HepG2 (cell line): ENCODE measurements around the gene FAM229B. TPM values are rescaled to one million over a fixed set of nuclear protein-coding genes. Genes with fewer than 3 reads are reported as not detected.

Experiments
- ATAC-seq: fragments of 200-7000 bp; cut with Tn5 transposase; 3 replicates; pipeline ENCODE4 v1.9.1; 2020; ENCODE audit warnings: mild to moderate bottlenecking, moderate library complexity
- BruUV-seq: library from RNA; stranded (reverse); fragments of 400-500 nt; replicated peaks from 2 replicates; lab custom pipeline; 2021; lab: Mats Ljungman, UMichigan
- CTCF ChIA-PET: fragments of 300-600 bp; formaldehyde crosslinking; extraction: SDS; loops from one replicate; lab custom pipeline; 2021; ENCODE audit warnings: low total read pairs, inconsistent platforms, low intra/inter-chr PET ratio; lab: Yijun Ruan, JAX
- POLR2A ChIA-PET: fragments of 350-600 bp; sonication (Branson Sonifier 250); formaldehyde crosslinking; loops from one replicate; lab custom pipeline; 2020; ENCODE audit warnings: antibody characterized with exemption, inconsistent platforms; lab: Yijun Ruan, JAX
- DNase-seq: peaks from one replicate; pipeline ENCODE4 v3.0.0-alpha.2; 2015; ENCODE audit warnings: low spot score
- FAIRE-seq: peaks from 3 replicates; lab custom pipeline; 2011; peaks lifted over from hg19 to GRCh38; lab: Jason Lieb, UNC
- H2AFZ ChIP-seq: one replicate; pipeline ENCODE4 v1.6.1; 2011; ENCODE audit warnings: low read length, inconsistent platforms
- H3K27ac ChIP-seq: fragments of 300-600 bp; 3 replicates; pipeline ENCODE4 v1.8.0; 2011; ENCODE audit warnings: mixed run types, mild to moderate bottlenecking, mixed read lengths, low read length, inconsistent platforms; ENCODE audit not compliant: insufficient read depth; ENCODE audit errors: extremely low read length
- H3K27me3 ChIP-seq, 2 experiments: fragments of 200-600 bp in 1 of 2; 2 replicates in 1 of 2; 3 replicates in 1 of 2; pipeline versions ENCODE4 v1.6.0 to v1.8.0; 2011; ENCODE audit warnings: low read length in 2 of 2, mild to moderate bottlenecking in 2 of 2, moderate library complexity in 2 of 2, inconsistent platforms in 1 of 2; ENCODE audit not compliant: insufficient read depth in 2 of 2, control insufficient read depth in 1 of 2
- H3K36me3 ChIP-seq, 2 experiments: fragments of 200-600 bp in 1 of 2; replicated peaks in 1 of 2; 2 replicates in 1 of 2; 3 replicates in 1 of 2; pipeline versions ENCODE4 v1.5.1 to v1.8.0; 2011; ENCODE audit warnings: low read length in 2 of 2, inconsistent platforms in 1 of 2; ENCODE audit not compliant: insufficient read depth in 2 of 2, control insufficient read depth in 1 of 2
- H3K4me1 ChIP-seq: 2 replicates; pipeline ENCODE4 v1.5.1; 2012; ENCODE audit warnings: low read length, inconsistent platforms; ENCODE audit not compliant: insufficient read depth
- H3K4me2 ChIP-seq: 2 replicates; pipeline ENCODE4 v1.6.0; 2011; ENCODE audit warnings: low read depth, low read length, inconsistent platforms
- H3K4me3 ChIP-seq, 3 experiments: fragments of 200-600 bp in 1 of 3; sonication (generic), shearing (Covaris generic) in 1 of 3; replicated peaks in 1 of 3; 2 replicates each; pipeline ENCODE4 v1.5.1; 2011 to 2016; ENCODE audit warnings: low read length in 3 of 3, inconsistent platforms in 2 of 3, low read depth in 2 of 3, mild to moderate bottlenecking in 2 of 3, control low read depth in 1 of 3, mixed read lengths in 1 of 3; ENCODE audit not compliant: insufficient read depth in 1 of 3
- H3K79me2 ChIP-seq: one replicate; pipeline ENCODE4 v1.6.1; 2011; ENCODE audit warnings: low read length, inconsistent platforms; ENCODE audit not compliant: insufficient read depth
- H3K9ac ChIP-seq: 2 replicates; pipeline ENCODE4 v1.6.0; 2011; ENCODE audit warnings: mild to moderate bottlenecking, low read depth, low read length, inconsistent platforms; ENCODE audit not compliant: insufficient read depth
- H3K9me3 ChIP-seq: 2 replicates; pipeline ENCODE4 v1.5.1; 2012; ENCODE audit warnings: mild to moderate bottlenecking, low read length
- H4K20me1 ChIP-seq: 2 replicates; pipeline ENCODE4 v1.6.0; 2011; ENCODE audit warnings: inconsistent platforms, mild to moderate bottlenecking, low read length, moderate library complexity; ENCODE audit not compliant: insufficient read depth
- GATAD1 ChIP-seq: IDR thresholded peaks from 2 replicates; pipeline ENCODE4 v1.6.1; 2016; ENCODE audit warnings: missing genetic modification reagents, missing compliant biosample characterization
- HOMEZ ChIP-seq: IDR thresholded peaks from 2 replicates; pipeline ENCODE4 v1.6.1; 2016; ENCODE audit warnings: low read depth
- MTF1 ChIP-seq: sonication (generic); formaldehyde crosslinking; IDR thresholded peaks from 2 replicates; pipeline ENCODE4 v1.5.0; 2020; ENCODE audit warnings: missing genetic modification reagents
- PHF5A ChIP-seq: IDR thresholded peaks from one replicate; pipeline ENCODE4 v1.6.1; 2018; ENCODE audit warnings: low read depth, missing genetic modification reagents; ENCODE audit not compliant: unreplicated experiment
- YEATS2 ChIP-seq: sonication (generic); formaldehyde crosslinking; IDR thresholded peaks from 2 replicates; pipeline ENCODE4 v1.4.0; 2020; ENCODE audit warnings: missing genetic modification reagents, borderline replicate concordance
- ZNF143 ChIP-seq: sonication (generic); formaldehyde crosslinking; IDR thresholded peaks from 2 replicates; pipeline ENCODE4 v1.4.0; 2020; ENCODE audit warnings: missing genetic modification reagents
- ZNF17 ChIP-seq: sonication (generic); formaldehyde crosslinking; IDR thresholded peaks from 2 replicates; pipeline ENCODE4 v1.5.0; 2020; ENCODE audit warnings: mild to moderate bottlenecking, missing genetic modification reagents
- ZNF225 ChIP-seq: sonication (generic); formaldehyde crosslinking; IDR thresholded peaks from 2 replicates; pipeline ENCODE4 v1.4.0; 2020; ENCODE audit warnings: mild to moderate bottlenecking, missing genetic modification reagents
- ZNF597 ChIP-seq: sonication (generic); formaldehyde crosslinking; IDR thresholded peaks from 2 replicates; pipeline ENCODE4 v1.5.0; 2020; ENCODE audit warnings: missing genetic modification reagents
- ZNF800 ChIP-seq: sonication (generic); formaldehyde crosslinking; IDR thresholded peaks from 2 replicates; pipeline ENCODE4 v1.4.0; 2020; ENCODE audit warnings: missing genetic modification reagents
- WGBS: methylation state at CpG from one replicate; pipeline ENCODE4 v1.1.6; 2017; ENCODE audit warnings: low lambda C conversion rate; 5-methylcytosine and 5-hydroxymethylcytosine counted together
- in situ Hi-C: cut with HindIII; loops from 2 replicates; pipeline ENCODE4 v1.10.0; 2017; ENCODE audit warnings: low pct_unique_long_range_greater_than_20kb; ENCODE audit not compliant: extremely low pct_ligation_motif_present
- intact Hi-C: fragments of 100-400 bp; cut with micrococcal nuclease; formaldehyde crosslinking; loops from one replicate; pipeline ENCODE4 v1.10.0; 2022; ENCODE audit not compliant: unreplicated experiment
- polyA plus RNA-seq, 8 experiments: library from polyadenylated mRNA; depleted of rRNA in 3 of 8; stranded (reverse) in 7 of 8; unstranded in 1 of 8; fragments of >200 nt; fragmentation: Illumina TruSeq in 4 of 8; extraction: Trizol in 4 of 8; gene quantifications; 2 replicates each; pipeline versions ENCODE4 v1.2.1 to v1.2.3, GENCODE V29; 2011 to 2016; ENCODE audit warnings: low read depth in 4 of 8, missing spikeins in 1 of 8, mixed read lengths in 1 of 8; ENCODE audit not compliant: insufficient read depth in 1 of 8
- total RNA-seq, 5 experiments: library from RNA; depleted of rRNA; stranded (reverse); fragments of >200 nt; fragmentation: Illumina TruSeq; extraction: Trizol; gene quantifications; 2 replicates each; pipeline ENCODE4 v1.2.3, GENCODE V29; 2016; ENCODE audit warnings: low read depth in 1 of 5

The FAM229B gene
- total and polyA plus RNA-seq, 2 of the 13 experiments (the other 11 are each of a cell fraction or from before 2014, with no cell fraction given), result 11.3 to 19.5 TPM

DNA sequence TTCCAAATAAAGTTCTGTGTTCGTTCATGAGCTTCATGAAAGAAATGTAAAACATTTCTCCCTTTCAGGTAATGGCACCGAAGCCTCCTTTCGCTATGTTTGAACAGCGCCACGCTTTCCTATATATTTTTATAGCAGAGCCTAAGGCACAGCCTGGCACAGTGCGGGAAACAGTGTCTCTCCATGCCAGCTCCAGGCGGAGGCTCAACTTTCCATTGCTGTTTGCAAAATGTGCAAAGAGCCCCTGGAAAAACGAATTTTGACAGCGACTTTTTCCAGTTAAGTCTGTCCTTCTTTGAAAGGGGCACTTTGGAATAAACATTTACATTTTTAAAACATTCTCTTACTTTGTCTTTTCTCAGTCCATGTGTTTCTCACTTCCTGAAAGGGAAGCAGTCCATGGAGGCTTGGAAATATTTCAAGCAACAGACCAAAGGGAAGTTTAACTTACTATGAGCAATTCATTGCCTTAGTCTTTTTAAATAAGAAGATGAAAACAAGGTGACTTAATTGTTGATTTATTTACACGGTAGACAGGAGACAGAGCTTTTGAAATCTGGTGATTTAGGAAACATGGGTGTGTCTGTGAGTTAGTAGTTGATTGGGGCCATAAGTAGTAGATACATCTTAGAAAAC lies 32.7 kb upstream of the FAM229B start:
- Histone ChIP-seq H3K4me3 (no peak overlapping the region), H3K9ac (no peak overlapping the region), H3K27me3 (peaks cover 0 to 11% of the 10 kb centered on the region in 2 experiments; a peak in 2 of 5 replicates), H3K4me1 (peaks cover 12% of the 10 kb centered on the region; the same call in 1 of the 2 replicates), H4K20me1 (no peaks in the 10 kb centered on the region), H3K9me3 (no peaks in the 10 kb centered on the region), H2AFZ (no peak overlapping the region), H3K27ac (no peak overlapping the region), H3K36me3 (no peaks in the 10 kb centered on the region), H3K4me2 (peak overlapping the region; percentile 74), H3K79me2 (no peaks in the 10 kb centered on the region)
- in situ Hi-C loops (no loop called here), intact Hi-C loops (no loop called here)
- POLR2A ChIA-PET, result no interaction called here
- 58% methylated on average over 10 of the region's 10 CpGs for WGBS
- CTCF ChIA-PET, result no interaction called here
- no TSS peak for BruUV-seq
- FAIRE-seq (no peak), ATAC-seq (peak; percentile 22; the same call in 1 of the 3 replicates), DNase-seq (no peak)
- TF ChIP-seq MTF1 (no peak), GATAD1 (CRISPR knock-in tag) (no peak), ZNF597 (no peak), YEATS2 (CRISPR knock-in tag) (no peak)

- in situ Hi-C loops (no loop called here), intact Hi-C loops (no loop called here)
- H3K36me3 ChIP-seq, result no peaks in the 10 kb centered on the region
- H3K27ac ChIP-seq, result no peak overlapping the region
- FAIRE-seq, result no peak
- no peak overlapping the region for H3K4me2 ChIP-seq
- no peak for ATAC-seq
- BruUV-seq, result no TSS peak
- no peak overlapping the region for H3K9ac ChIP-seq
- H3K27me3 ChIP-seq, result no peaks in the 10 kb centered on the region
- no peaks in the 10 kb centered on the region for H3K9me3 ChIP-seq
- no peak overlapping the region for H2AFZ ChIP-seq
- H3K4me1 ChIP-seq, result peaks cover 10% of the 10 kb centered on the region; the same call in 1 of the 2 replicates
- POLR2A ChIA-PET, result no interaction called here
- H3K79me2 ChIP-seq, result no peaks in the 10 kb centered on the region
- H3K4me3 ChIP-seq, result no peak overlapping the region
- CTCF ChIA-PET, result no interaction called here
- no peaks in the 10 kb centered on the region for H4K20me1 ChIP-seq
- DNase-seq, result no peak
- WGBS, result 11% methylated on average over 4 of the region's 4 CpGs
- no peak for TF ChIP-seq ZNF800 (CRISPR knock-in tag)
- no peak for TF ChIP-seq ZNF225
- TF ChIP-seq ZNF17 (CRISPR knock-in tag), result no peak
- TF ChIP-seq PHF5A (CRISPR knock-in tag), result no peak
- TF ChIP-seq ZNF143 (CRISPR knock-in tag), result no peak
- no peak for TF ChIP-seq HOMEZ (CRISPR knock-in tag)
Measured at GRCh38 chr6:112058243-112059032, 29.0 kb upstream of the FAM229B start.
